Caco-2 (cell line): Measurements from ENCODE around the gene HYAL3. TPM values are rescaled to one million over a fixed set of nuclear protein-coding genes. Genes with fewer than 3 reads are reported as not detected.
"Not testable (repeated sequence)": the region's sequence is repeated elsewhere in the genome, so short reads cannot be mapped to it uniquely, and the experiment has no call there.

Source experiments
- BruUV-seq: library from RNA; stranded (reverse); fragments of 400-500 nt; replicated peaks from 2 replicates; lab custom pipeline; 2021; lab: Mats Ljungman, UMichigan
- CTCF ChIA-PET: fragments of 300-600 bp; sonication (Branson Sonifier 250); formaldehyde crosslinking; loops from one replicate; lab custom pipeline; 2022; ENCODE audit warnings: antibody characterized with exemption; lab: Charles Lee
- POLR2A ChIA-PET: fragments of 300-600 bp; sonication (Branson Sonifier 250); formaldehyde crosslinking; loops from one replicate; lab custom pipeline; 2022; ENCODE audit warnings: antibody characterized with exemption; lab: Charles Lee
- DNase-seq, 2 experiments: peaks; one replicate each; pipeline versions ENCODE4 v3.0.0 to v3.0.0-alpha.2; 2020 to 2022
- H3K27me3 ChIP-seq: replicated peaks from 2 replicates; pipeline ENCODE4 v1.6.0; 2011; ENCODE audit warnings: low read length; ENCODE audit not compliant: control insufficient read depth, insufficient read depth
- H3K36me3 ChIP-seq: 2 replicates; pipeline ENCODE4 v1.5.1; 2011; ENCODE audit warnings: low read length; ENCODE audit not compliant: control insufficient read depth, insufficient read depth
- H3K4me1 ChIP-seq: fragments of 250-450 bp; sonication (Bioruptor Pico); 2 replicates; pipeline ENCODE4 v1.5.1; 2020; ENCODE audit warnings: mild to moderate bottlenecking
- H3K4me3 ChIP-seq: 2 replicates; pipeline ENCODE4 v1.5.1; 2011; ENCODE audit warnings: low read depth, mild to moderate bottlenecking, control low read depth, low read length
- H3K9me3 ChIP-seq: fragments of 250-450 bp; sonication (Bioruptor Pico); 2 replicates; pipeline ENCODE4 v1.5.1; 2020; ENCODE audit warnings: mild to moderate bottlenecking, moderate library complexity
- H3K27ac Mint-ChIP-seq: one replicate; pipeline ENCODE4 v1.8.0; 2022; ENCODE audit warnings: mixed read lengths; ENCODE audit not compliant: unreplicated experiment
- H3K27me3 Mint-ChIP-seq: one replicate; pipeline ENCODE4 v1.8.0; 2022; ENCODE audit warnings: mixed read lengths; ENCODE audit not compliant: insufficient read depth, unreplicated experiment
- H3K36me3 Mint-ChIP-seq: one replicate; pipeline ENCODE4 v1.8.0; 2022; ENCODE audit warnings: mild to moderate bottlenecking, mixed read lengths; ENCODE audit not compliant: insufficient read depth, unreplicated experiment
- H3K4me1 Mint-ChIP-seq: one replicate; pipeline ENCODE4 v1.8.0; 2022; ENCODE audit warnings: low read depth, mixed read lengths; ENCODE audit not compliant: unreplicated experiment
- H3K4me3 Mint-ChIP-seq: one replicate; pipeline ENCODE4 v1.8.0; 2022; ENCODE audit warnings: mild to moderate bottlenecking, moderate library complexity, mixed read lengths; ENCODE audit not compliant: unreplicated experiment
- H3K9me3 Mint-ChIP-seq: one replicate; pipeline ENCODE4 v1.8.0; 2022; ENCODE audit warnings: mixed read lengths; ENCODE audit not compliant: unreplicated experiment
- CTCF ChIP-seq, 2 experiments: fragments of 200-600 bp in 1 of 2; IDR thresholded peaks; 1 replicate in 1 of 2; 2 replicates in 1 of 2; pipeline versions ENCODE4 v1.5.1 to v1.8.0; 2011 to 2022; ENCODE audit warnings: antibody characterized with exemption in 1 of 2, control low read depth in 1 of 2, inconsistent platforms in 1 of 2, low read depth in 1 of 2, low read length in 1 of 2, mild to moderate bottlenecking in 1 of 2, moderate library complexity in 1 of 2; ENCODE audit not compliant: insufficient read depth in 1 of 2, severe bottlenecking in 1 of 2, unreplicated experiment in 1 of 2
- intact Hi-C: fragments of 100-400 bp; cut with micrococcal nuclease; formaldehyde crosslinking; loops from one replicate; pipeline ENCODE4 v1.10.0; 2022; ENCODE audit not compliant: unreplicated experiment
- total RNA-seq: library from RNA; stranded (reverse); gene quantifications from 2 replicates; pipeline ENCODE4 v1.2.3, GENCODE V29; 2022

Gene HYAL3
- total RNA-seq, 1 experiment from 2014 or later = 5.2 TPM

GRCh38 chr3:50286322-50287227 lies 12.6 kb downstream of the HYAL3 start:
- POLR2A ChIA-PET = no interaction called here
- BruUV-seq = no TSS peak
- H3K36me3 Mint-ChIP-seq = peaks cover 24% of the 10 kb centered on the region

GRCh38 chr3:50284121-50284520 lies 15.1 kb downstream of the HYAL3 start:
- intact Hi-C loops, H3K36me3 ChIP-seq, H3K4me3 ChIP-seq, H3K4me1 ChIP-seq, H3K4me1 Mint-ChIP-seq, H3K36me3 Mint-ChIP-seq, H3K27me3 Mint-ChIP-seq, H3K4me3 Mint-ChIP-seq, BruUV-seq, H3K27ac Mint-ChIP-seq, H3K9me3 Mint-ChIP-seq, H3K27me3 ChIP-seq, H3K9me3 ChIP-seq, DNase-seq: not testable (repeated sequence)
- POLR2A ChIA-PET = interaction anchor here (1.1 kb wide), 1 partner anchor 48 kb away, joined by 3 read pairs; the partner anchor contains the start of gene GNAI2
- CTCF ChIA-PET = interaction anchor here (1.2 kb wide), 1 partner anchor 19 kb away, joined by 4 read pairs; no protein-coding TSS in a partner anchor

More at GRCh38 chr3:50286322-50287227, 12.6 kb downstream of the HYAL3 start:
- Histone ChIP-seq H3K4me3 (no peak overlapping the region), H3K4me1 (no peaks in the 10 kb centered on the region), H3K36me3 (peaks cover 7% of the 10 kb centered on the region), H3K27me3 (no peaks in the 10 kb centered on the region), H3K9me3 (no peaks in the 10 kb centered on the region)
- DNase-seq = no peak
- no peaks in the 10 kb centered on the region for H3K9me3 Mint-ChIP-seq
- H3K4me3 Mint-ChIP-seq = no peak overlapping the region
- no peak for TF ChIP-seq CTCF (IDR thresholded peaks at IDR 0.05; ENCODE audit: insufficient read depth in 1 of 2, low read depth in 1 of 2, low read length in 1 of 2, severe bottlenecking in 1 of 2, unreplicated experiment in 1 of 2)
- intact Hi-C loops = no loop called here
- CTCF ChIA-PET = no interaction called here
- H3K4me1 Mint-ChIP-seq = peaks cover 6% of the 10 kb centered on the region
- H3K27ac Mint-ChIP-seq = no peak overlapping the region
- H3K27me3 Mint-ChIP-seq = no peaks in the 10 kb centered on the region

GRCh38 chr3:50279255-50280016 lies 19.8 kb downstream of the HYAL3 start:
- peaks cover 3% of the 10 kb centered on the region for H3K4me1 Mint-ChIP-seq
- DNase-seq = no peak
- no peaks in the 10 kb centered on the region for H3K9me3 Mint-ChIP-seq
- Histone ChIP-seq H3K9me3 (no peaks in the 10 kb centered on the region), H3K36me3 (peaks cover 2% of the 10 kb centered on the region; the same call in 1 of the 2 replicates), H3K27me3 (no peaks in the 10 kb centered on the region), H3K4me1 (no peaks in the 10 kb centered on the region; the same call in 1 of the 2 replicates), H3K4me3 (no peak overlapping the region)
- TF ChIP-seq CTCF (IDR thresholded peaks at IDR 0.05; ENCODE audit: insufficient read depth in 1 of 2, low read depth in 1 of 2, low read length in 1 of 2, severe bottlenecking in 1 of 2, unreplicated experiment in 1 of 2) = no peak
- no peak overlapping the region for H3K27ac Mint-ChIP-seq
- peaks cover under 1% of the 10 kb centered on the region for H3K36me3 Mint-ChIP-seq
- POLR2A ChIA-PET = interaction anchor here (0.9 kb wide), 1 partner anchor 44 kb away, joined by 3 read pairs; the partner anchor contains the start of gene GNAI2
- no TSS peak for BruUV-seq
- no peaks in the 10 kb centered on the region for H3K27me3 Mint-ChIP-seq
- intact Hi-C loops = loop anchor here (2.0 kb wide), 1 partner anchor 19 kb away; the partner anchor contains the start of genes HYAL3 and NAA80
- CTCF ChIA-PET = interaction anchor here (0.6 to 1.2 kb wide), 6 partner anchors 12 to 145 kb away, joined by 3 to 4 read pairs (median 4); partner anchors contain the start of genes HYAL3 and NAA80
- H3K4me3 Mint-ChIP-seq = no peak overlapping the region
